Measurements from ENCODE around the gene HRH1. TPM values are rescaled to one million over a fixed set of nuclear protein-coding genes. Genes with fewer than 3 reads are reported as not detected.

HRH1 gene
- total RNA-seq, 1 experiment from 2014 or later = 7.0 TPM

GRCh38 chr3:11118181-11118682 lies 36.1 kb upstream of the HRH1 start:
- Histone ChIP-seq H3K9me3 (ENCODE audit: control insufficient read depth in 1 of 2, insufficient read depth in 1 of 2, low read depth in 1 of 2, low read length in 2 of 2) (no peaks in the 10 kb centered on the region), H3K4me2 (ENCODE audit: low read length) (no peak overlapping the region), H3K9me2 (ENCODE audit: insufficient read depth) (no peaks in the 10 kb centered on the region), H3K4me1 (ENCODE audit: control insufficient read depth in 1 of 2, insufficient read depth in 2 of 2, low read length in 2 of 2) (peaks cover 0 to 19% of the 10 kb centered on the region in 2 experiments; a peak in 2 of 4 replicates), H3K36me3 (ENCODE audit: control insufficient read depth in 1 of 2, insufficient read depth in 2 of 2, low read length in 2 of 2) (no peaks in the 10 kb centered on the region), H3K4me3 (replicated peaks in 1 of 2; ENCODE audit: low read depth in 1 of 2, low read length in 2 of 2) (no peak overlapping the region), H3K79me2 (ENCODE audit: insufficient read depth, low read length) (no peaks in the 10 kb centered on the region), H3K27me3 (ENCODE audit: insufficient read depth, low read length) (no peaks in the 10 kb centered on the region), H4K20me1 (ENCODE audit: insufficient read depth) (no peaks in the 10 kb centered on the region), H3K9ac (ENCODE audit: low read length) (no peak overlapping the region), H2AFZ (ENCODE audit: low read depth, low read length, poor library complexity, severe bottlenecking) (no peak overlapping the region), H3K27ac (ENCODE audit: low read depth, low read length) (no peak overlapping the region)
- ATAC-seq (no peak), DNase-seq (ENCODE audit: low read depth, low spot score) (no peak)
- RAD21 ChIA-PET (ENCODE audit: low non-redundant PET in 1 of 2, low total read pairs in 2 of 2, uncharacterized antibody in 2 of 2, unreplicated experiment in 2 of 2) = no interaction called here
- CTCF ChIA-PET = no interaction called here
- POLR2A ChIA-PET = no interaction called here
- TF ChIP-seq ZFX (IDR thresholded peaks at IDR 0.05) (no peak), SIN3A (IDR thresholded peaks at IDR 0.05; ENCODE audit: low read depth) (no peak), EGR1 (IDR thresholded peaks at IDR 0.05; ENCODE audit: low read depth) (no peak), CEBPB (IDR thresholded peaks at IDR 0.05; ENCODE audit: low read depth) (no peak), ZNF274 (IDR thresholded peaks at IDR 0.05; ENCODE audit: low read depth, low read length) (no peak), EZH2phosphoT487 (IDR thresholded peaks at IDR 0.05; ENCODE audit: borderline replicate concordance) (no peak), MAX (IDR thresholded peaks at IDR 0.05) (no peak), EZH2 (IDR thresholded peaks at IDR 0.05) (no peak), CBX3 (IDR thresholded peaks at IDR 0.05; ENCODE audit: low read depth) (no peak), FOSL1 (IDR thresholded peaks at IDR 0.05; ENCODE audit: low read depth) (no peak), POLR2AphosphoS5 (IDR thresholded peaks at IDR 0.05; ENCODE audit: low read depth, low read length) (no peak), ZBTB33 (IDR thresholded peaks at IDR 0.05; ENCODE audit: extremely low read depth, insufficient replicate concordance, low read length) (no peak)
- intact Hi-C loops (cut with micrococcal nuclease) = no loop called here
- no TSS peak for BruUV-seq (replicated peaks)

All from HCT116 (cell line).